GM12892 (cell line): ENCODE measurements around the gene MYO3B.

Experiments
- POLR2A ChIP-seq: IDR thresholded peaks from 2 replicates; pipeline ENCODE4 v1.6.1; 2011; ENCODE audit warnings: low read depth, low read length, control low read depth
- TAF1 ChIP-seq: IDR thresholded peaks from 2 replicates; pipeline ENCODE4 v1.6.1; 2011; ENCODE audit warnings: low read depth, mild to moderate bottlenecking, control low read depth, low read length, borderline replicate concordance

- TF ChIP-seq POLR2A (no peak), TAF1 (no peak)
Measured at GRCh38 chr2:170324640-170325046, 146.7 kb downstream of the MYO3B start.
